OCI-LY1 (cell line): Measurements from ENCODE around the gene KLF18.

Source experiments
- H2AFZ ChIP-seq: fragments of 200-600 bp; sonication (generic), shearing (Covaris generic); 2 replicates; pipeline ENCODE4 v1.6.0; 2014; ENCODE audit warnings: antibody characterized with exemption, mild to moderate bottlenecking, low read length
- H3F3A ChIP-seq: fragments of 200-600 bp; sonication (generic), shearing (Covaris generic); 2 replicates; pipeline ENCODE4 v1.6.0; 2014; ENCODE audit warnings: mild to moderate bottlenecking, antibody characterized with exemption, low read length, moderate library complexity; ENCODE audit not compliant: insufficient read depth
- H3K27ac ChIP-seq: fragments of 200-600 bp; sonication (generic); 2 replicates; pipeline ENCODE4 v1.5.1; 2014; ENCODE audit warnings: low read length, mixed run types, mild to moderate bottlenecking, low read depth; ENCODE audit not compliant: poor library complexity, severe bottlenecking
- H3K27me3 ChIP-seq: fragments of 200-600 bp; sonication (generic); 2 replicates; pipeline ENCODE4 v1.6.0; 2014; ENCODE audit warnings: antibody characterized with exemption, mild to moderate bottlenecking, low read length, moderate library complexity; ENCODE audit not compliant: insufficient read depth
- H3K36me3 ChIP-seq: fragments of 200-600 bp; sonication (generic); 2 replicates; pipeline ENCODE4 v1.6.1; 2014; ENCODE audit warnings: mild to moderate bottlenecking, antibody characterized with exemption, low read length, moderate library complexity, mixed read lengths; ENCODE audit not compliant: insufficient read depth
- H3K4me1 ChIP-seq: fragments of 200-600 bp; sonication (generic); 2 replicates; pipeline ENCODE4 v1.5.1; 2014; ENCODE audit warnings: mild to moderate bottlenecking, low read length, moderate library complexity; ENCODE audit not compliant: insufficient read depth, severe bottlenecking
- H3K4me2 ChIP-seq: fragments of 200-600 bp; sonication (generic), shearing (Covaris generic); 2 replicates; pipeline ENCODE4 v1.6.1; 2014; ENCODE audit warnings: low read length
- H3K4me3 ChIP-seq: fragments of 200-600 bp; sonication (generic); 2 replicates; pipeline ENCODE4 v1.5.1; 2014; ENCODE audit warnings: low read length, low read depth, mild to moderate bottlenecking, mixed read lengths; ENCODE audit not compliant: poor library complexity, severe bottlenecking
- H3K79me2 ChIP-seq: fragments of 200-600 bp; shearing (Covaris generic); 2 replicates; pipeline ENCODE4 v1.6.1; 2016; ENCODE audit warnings: mixed run types, low read length, mixed read lengths; ENCODE audit not compliant: insufficient read depth
- H3K9ac ChIP-seq: fragments of 200-600 bp; sonication (generic), shearing (Covaris generic); 2 replicates; pipeline ENCODE4 v1.6.1; 2014; ENCODE audit warnings: mild to moderate bottlenecking, low read length, mixed read lengths
- H3K9me2 ChIP-seq: fragments of 200-600 bp; sonication (generic), shearing (Covaris generic); 2 replicates; pipeline ENCODE4 v1.6.1; 2014; ENCODE audit warnings: low read depth, mild to moderate bottlenecking, low read length, mixed read lengths
- H3K9me3 ChIP-seq: fragments of 200-600 bp; shearing (Covaris generic); 2 replicates; pipeline ENCODE4 v1.6.1; 2014; ENCODE audit warnings: low read length, mixed read lengths
- H4K20me1 ChIP-seq: fragments of 200-600 bp; sonication (generic), shearing (Covaris generic); 2 replicates; pipeline ENCODE4 v1.6.0; 2016; ENCODE audit warnings: mild to moderate bottlenecking, low read length; ENCODE audit not compliant: insufficient read depth
- CTCF ChIP-seq: fragments of 200-600 bp; sonication (generic), shearing (Covaris generic); IDR thresholded peaks from 2 replicates; pipeline ENCODE4 v1.5.1; 2017; ENCODE audit warnings: mild to moderate bottlenecking, antibody characterized with exemption, low read length, moderate library complexity, mixed read lengths
- EZH2 ChIP-seq: fragments of 200-600 bp; sonication (generic), shearing (Covaris generic); IDR thresholded peaks from 2 replicates; pipeline ENCODE4 v1.8.0; 2017; ENCODE audit warnings: borderline replicate concordance, mixed run types, mild to moderate bottlenecking, antibody characterized with exemption, low read length, moderate library complexity, mixed read lengths

The KLF18 gene

DNA sequence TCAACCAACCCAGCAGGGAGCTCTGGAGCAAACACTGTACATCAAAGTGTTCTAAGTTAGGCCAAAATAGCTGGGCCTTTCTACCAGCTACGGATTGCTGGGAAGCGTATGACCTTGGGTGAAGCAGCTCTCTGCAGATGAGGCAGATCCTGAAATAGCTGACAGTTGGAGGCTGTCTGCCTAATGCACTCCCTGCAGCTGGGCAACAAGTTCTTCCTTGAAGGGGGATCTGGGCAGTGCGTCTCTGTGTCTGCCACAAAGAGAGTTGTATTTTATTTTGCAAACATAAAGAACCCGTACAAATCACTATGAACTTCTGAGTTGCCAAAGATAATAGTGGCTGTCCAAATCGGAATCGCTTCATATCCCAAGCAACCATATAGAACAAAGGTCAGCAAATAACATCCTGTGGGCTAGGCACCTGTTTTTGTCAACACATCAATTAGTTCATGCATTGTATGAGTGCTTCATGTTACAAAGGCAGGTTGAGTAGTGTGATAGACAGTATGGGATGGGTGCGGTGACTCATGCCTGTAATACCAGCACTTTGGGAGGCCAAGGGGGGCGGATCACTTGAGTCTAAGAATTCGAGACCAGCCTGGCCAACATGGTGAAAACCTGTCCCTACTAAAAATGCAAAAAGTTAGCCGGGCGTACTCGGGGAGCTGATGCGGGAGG is 51.9 kb downstream of the KLF18 start:
- no peak overlapping the region for H2AFZ ChIP-seq

More for the DNA sequence above, 51.9 kb downstream of the KLF18 start:
- no peaks in the 10 kb centered on the region for H3K4me1 ChIP-seq
- H3K4me3 ChIP-seq = no peak overlapping the region
- no peaks in the 10 kb centered on the region for H3K27me3 ChIP-seq
- no peaks in the 10 kb centered on the region for H3K79me2 ChIP-seq
- no peak for TF ChIP-seq CTCF
- TF ChIP-seq EZH2 = no peak
- H3F3A ChIP-seq = no peaks in the 10 kb centered on the region
- H3K27ac ChIP-seq = no peak overlapping the region
- H3K4me2 ChIP-seq = no peak overlapping the region
- H3K9ac ChIP-seq = no peak overlapping the region
- no peaks in the 10 kb centered on the region for H3K36me3 ChIP-seq
- no peaks in the 10 kb centered on the region for H3K9me2 ChIP-seq
- H4K20me1 ChIP-seq = no peaks in the 10 kb centered on the region
- no peaks in the 10 kb centered on the region for H3K9me3 ChIP-seq
